ENCODE data around the gene ATP2C2.
A peak's percentile ranks its signal among the peaks of the same experiment; 100 is the strongest.

The ATP2C2 gene

DNA sequence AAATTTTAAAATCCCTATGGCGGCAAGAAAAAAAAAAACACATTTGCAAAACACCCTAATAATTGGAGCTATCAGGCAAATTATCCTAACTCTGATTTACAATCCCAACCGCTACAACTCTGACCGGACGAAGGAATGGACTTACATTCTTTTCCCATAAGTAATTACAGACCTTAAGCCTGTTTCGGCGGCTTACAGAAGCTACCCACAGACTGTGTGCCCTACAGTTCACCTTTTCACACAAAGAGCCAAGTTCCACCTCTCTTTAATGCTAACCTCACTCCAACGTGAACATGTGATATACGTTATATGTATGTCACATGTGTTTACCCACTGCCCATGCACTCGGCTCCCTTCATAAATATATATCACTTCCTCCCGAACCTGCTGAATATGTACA is 144.8 kb downstream of the ATP2C2 start:
- TF ChIP-seq, protein P1, sequence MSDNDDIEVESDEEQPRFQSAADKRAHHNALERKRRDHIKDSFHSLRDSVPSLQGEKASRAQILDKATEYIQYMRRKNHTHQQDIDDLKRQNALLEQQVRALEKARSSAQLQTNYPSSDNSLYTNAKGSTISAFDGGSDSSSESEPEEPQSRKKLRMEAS (IDR thresholded peaks at IDR 0.05; ENCODE audit: low read depth, low read length): 0 out of 2 replicates have a peak, but pooled peaks have one; percentile 35
- TF ChIP-seq MYC (IDR thresholded peaks at IDR 0.05; ENCODE audit: low read depth, low read length): no peak
- DNase-seq (ENCODE audit: low read depth): no peak
- no peak overlapping the region for H3K4me3 ChIP-seq (ENCODE audit: low read depth, low read length)

DNA sequence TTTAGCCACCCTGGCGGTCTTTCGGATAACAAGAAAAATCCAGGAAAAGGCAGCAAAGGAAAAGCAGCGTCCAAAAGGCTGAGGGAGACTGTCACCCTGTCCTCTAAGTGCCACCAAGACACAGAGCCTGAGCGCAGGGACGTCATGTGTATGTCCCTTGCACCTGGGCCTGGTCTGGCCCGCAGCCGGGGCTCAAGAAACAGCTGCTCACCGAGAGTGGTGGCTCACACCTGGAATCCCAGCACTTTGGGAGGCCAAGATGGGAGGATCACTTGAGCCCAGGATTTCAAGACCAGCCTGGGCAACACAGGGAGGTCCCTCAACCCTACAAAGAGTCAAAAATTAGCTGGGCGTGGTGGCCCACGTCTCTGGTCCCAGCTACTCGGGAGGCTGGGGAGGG is 145.3 kb downstream of the ATP2C2 start:
- H3K4me3 ChIP-seq (ENCODE audit: low read depth, low read length): no peak overlapping the region
- TF ChIP-seq POLR2A (IDR thresholded peaks at IDR 0.05; ENCODE audit: extremely low read depth, insufficient read length) (no peak), MYC (IDR thresholded peaks at IDR 0.05; ENCODE audit: low read depth, low read length) (no peak)
- TF ChIP-seq, protein P2, sequence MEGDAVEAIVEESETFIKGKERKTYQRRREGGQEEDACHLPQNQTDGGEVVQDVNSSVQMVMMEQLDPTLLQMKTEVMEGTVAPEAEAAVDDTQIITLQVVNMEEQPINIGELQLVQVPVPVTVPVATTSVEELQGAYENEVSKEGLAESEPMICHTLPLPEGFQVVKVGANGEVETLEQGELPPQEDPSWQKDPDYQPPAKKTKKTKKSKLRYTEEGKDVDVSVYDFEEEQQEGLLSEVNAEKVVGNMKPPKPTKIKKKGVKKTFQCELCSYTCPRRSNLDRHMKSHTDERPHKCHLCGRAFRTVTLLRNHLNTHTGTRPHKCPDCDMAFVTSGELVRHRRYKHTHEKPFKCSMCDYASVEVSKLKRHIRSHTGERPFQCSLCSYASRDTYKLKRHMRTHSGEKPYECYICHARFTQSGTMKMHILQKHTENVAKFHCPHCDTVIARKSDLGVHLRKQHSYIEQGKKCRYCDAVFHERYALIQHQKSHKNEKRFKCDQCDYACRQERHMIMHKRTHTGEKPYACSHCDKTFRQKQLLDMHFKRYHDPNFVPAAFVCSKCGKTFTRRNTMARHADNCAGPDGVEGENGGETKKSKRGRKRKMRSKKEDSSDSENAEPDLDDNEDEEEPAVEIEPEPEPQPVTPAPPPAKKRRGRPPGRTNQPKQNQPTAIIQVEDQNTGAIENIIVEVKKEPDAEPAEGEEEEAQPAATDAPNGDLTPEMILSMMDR (IDR thresholded peaks at IDR 0.05; ENCODE audit: low read depth, low read length): no peak
- TF ChIP-seq, protein P1 (IDR thresholded peaks at IDR 0.05; ENCODE audit: low read depth, low read length): no peak
- no peak for DNase-seq (ENCODE audit: low read depth)
